Measurements from ENCODE around the gene GPR135. TPM values are rescaled to one million over a fixed set of nuclear protein-coding genes. Genes with fewer than 3 reads are reported as not detected.

GPR135 gene
- total RNA-seq, 2 experiments from 2014 or later, result 0.81 to 0.91 TPM

DNA sequence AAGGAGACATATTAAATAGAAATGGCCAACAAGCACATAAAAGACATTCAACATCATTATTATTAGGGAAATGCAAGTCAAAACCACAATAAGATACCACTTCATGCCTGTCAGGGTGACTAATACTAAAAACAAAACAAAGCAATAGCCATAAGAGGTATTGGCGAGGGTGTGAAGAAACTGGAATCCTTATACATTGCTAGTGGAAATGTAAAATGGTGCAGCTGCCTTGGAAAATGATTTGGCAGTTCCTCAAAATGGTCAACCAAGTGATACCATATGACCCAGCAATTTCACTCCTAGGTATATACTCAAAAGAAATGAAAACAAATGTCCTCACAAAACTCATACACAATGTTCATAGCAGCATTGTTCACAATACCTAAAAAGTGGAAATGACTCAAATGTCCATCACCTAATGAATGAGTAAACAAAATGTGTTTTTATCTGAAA, 27.0 kb downstream of the GPR135 start:
- intact Hi-C loops (cut with DNase I, micrococcal nuclease), result no loop called here
- no peak for DNase-seq
- CTCF ChIA-PET, result no interaction called here

DNA sequence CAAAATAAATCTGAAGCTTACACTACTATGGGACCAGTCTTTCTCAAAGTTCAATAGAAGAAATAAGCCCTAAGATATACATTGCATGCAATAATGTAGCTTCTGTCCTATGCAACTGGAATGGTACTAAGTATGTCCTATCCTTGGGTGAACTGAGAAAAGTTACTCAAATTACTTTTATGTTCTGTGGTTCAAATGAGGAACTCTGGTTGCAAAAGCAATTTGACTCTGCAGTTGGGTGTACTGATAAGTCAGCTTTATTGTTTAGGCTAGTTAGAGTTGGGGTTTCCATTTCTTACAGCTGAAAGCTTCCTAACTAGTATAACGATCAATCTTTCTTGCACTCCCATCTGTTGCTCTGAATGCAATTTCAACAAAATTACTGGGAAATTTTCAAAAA, 29.2 kb downstream of the GPR135 start:
- no peak for ATAC-seq (ENCODE audit: poor library complexity)
- intact Hi-C loops (cut with DNase I, micrococcal nuclease), result no loop called here

More for the DNA sequence above, 27.0 kb downstream of the GPR135 start:
- H3K27me3 Mint-ChIP-seq, result no peaks in the 10 kb centered on the region
- no peak for ATAC-seq (ENCODE audit: poor library complexity)
- H3K4me1 ChIP-seq (ENCODE audit: insufficient read depth, low read length), result no peaks in the 10 kb centered on the region
- H3K4me1 Mint-ChIP-seq (ENCODE audit: low read depth), result no peaks in the 10 kb centered on the region
- POLR2A ChIA-PET, result no interaction called here
- H3K4me3 Mint-ChIP-seq, result no peak overlapping the region
- no peaks in the 10 kb centered on the region for H3K9me3 Mint-ChIP-seq
- TF ChIP-seq, protein P1, sequence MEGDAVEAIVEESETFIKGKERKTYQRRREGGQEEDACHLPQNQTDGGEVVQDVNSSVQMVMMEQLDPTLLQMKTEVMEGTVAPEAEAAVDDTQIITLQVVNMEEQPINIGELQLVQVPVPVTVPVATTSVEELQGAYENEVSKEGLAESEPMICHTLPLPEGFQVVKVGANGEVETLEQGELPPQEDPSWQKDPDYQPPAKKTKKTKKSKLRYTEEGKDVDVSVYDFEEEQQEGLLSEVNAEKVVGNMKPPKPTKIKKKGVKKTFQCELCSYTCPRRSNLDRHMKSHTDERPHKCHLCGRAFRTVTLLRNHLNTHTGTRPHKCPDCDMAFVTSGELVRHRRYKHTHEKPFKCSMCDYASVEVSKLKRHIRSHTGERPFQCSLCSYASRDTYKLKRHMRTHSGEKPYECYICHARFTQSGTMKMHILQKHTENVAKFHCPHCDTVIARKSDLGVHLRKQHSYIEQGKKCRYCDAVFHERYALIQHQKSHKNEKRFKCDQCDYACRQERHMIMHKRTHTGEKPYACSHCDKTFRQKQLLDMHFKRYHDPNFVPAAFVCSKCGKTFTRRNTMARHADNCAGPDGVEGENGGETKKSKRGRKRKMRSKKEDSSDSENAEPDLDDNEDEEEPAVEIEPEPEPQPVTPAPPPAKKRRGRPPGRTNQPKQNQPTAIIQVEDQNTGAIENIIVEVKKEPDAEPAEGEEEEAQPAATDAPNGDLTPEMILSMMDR (IDR thresholded peaks at IDR 0.05), result no peak
- H3K27me3 ChIP-seq (ENCODE audit: control insufficient read depth in 1 of 2, insufficient read depth in 2 of 2, low read length in 2 of 2), result no peaks in the 10 kb centered on the region
- H3K27ac ChIP-seq (ENCODE audit: low read depth in 1 of 2, low read length in 2 of 2), result no peak overlapping the region
- H3K36me3 Mint-ChIP-seq (ENCODE audit: low read depth), result no peaks in the 10 kb centered on the region
- H3K4me3 ChIP-seq (ENCODE audit: low read length), result no peak overlapping the region
- H3K27ac Mint-ChIP-seq, result no peak overlapping the region
- no peaks in the 10 kb centered on the region for H3K9me3 ChIP-seq (ENCODE audit: control insufficient read depth in 1 of 2, insufficient read depth in 1 of 2, low read length in 2 of 2)
- no peaks in the 10 kb centered on the region for H3K36me3 ChIP-seq (ENCODE audit: insufficient read depth, low read length)

DNA sequence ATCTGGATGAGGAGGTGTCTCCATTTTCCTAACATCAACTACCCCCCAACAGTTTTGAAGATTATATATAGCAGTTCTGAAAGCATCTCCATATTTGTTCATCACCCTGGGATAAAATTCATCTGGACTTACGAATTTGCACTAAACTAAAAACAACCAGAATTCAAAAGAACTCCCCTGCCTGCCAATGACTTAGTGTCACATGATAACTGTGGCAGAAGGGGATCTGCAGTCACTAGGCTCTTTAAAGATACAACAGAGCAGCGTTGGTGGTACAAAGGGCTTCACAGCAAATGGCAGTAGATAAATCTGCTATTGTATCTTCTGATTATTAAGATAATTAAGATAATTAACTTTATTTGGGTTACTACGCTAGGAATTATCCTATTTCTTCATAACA, 30.1 kb downstream of the GPR135 start:
- Histone ChIP-seq H3K4me1 (ENCODE audit: insufficient read depth, low read length) (no peaks in the 10 kb centered on the region), H3K9me3 (ENCODE audit: control insufficient read depth in 1 of 2, insufficient read depth in 1 of 2, low read length in 2 of 2) (no peaks in the 10 kb centered on the region), H3K27me3 (ENCODE audit: control insufficient read depth in 1 of 2, insufficient read depth in 2 of 2, low read length in 2 of 2) (no peaks in the 10 kb centered on the region), H3K27ac (ENCODE audit: low read depth in 1 of 2, low read length in 2 of 2) (no peak overlapping the region), H3K36me3 (ENCODE audit: insufficient read depth, low read length) (no peaks in the 10 kb centered on the region), H3K4me3 (ENCODE audit: low read length) (no peak overlapping the region)
- H3K36me3 Mint-ChIP-seq (ENCODE audit: low read depth), result no peaks in the 10 kb centered on the region
- H3K27me3 Mint-ChIP-seq, result no peaks in the 10 kb centered on the region
- POLR2A ChIA-PET, result no interaction called here
- no peak overlapping the region for H3K4me3 Mint-ChIP-seq
- no peaks in the 10 kb centered on the region for H3K9me3 Mint-ChIP-seq
- DNase-seq (no peak), ATAC-seq (ENCODE audit: poor library complexity) (no peak)
- H3K4me1 Mint-ChIP-seq (ENCODE audit: low read depth), result no peaks in the 10 kb centered on the region
- CTCF ChIA-PET, result no interaction called here
- intact Hi-C loops (cut with DNase I, micrococcal nuclease), result no loop called here
- TF ChIP-seq, protein P1 (IDR thresholded peaks at IDR 0.05), result no peak
- no peak overlapping the region for H3K27ac Mint-ChIP-seq

More for the DNA sequence above, 29.2 kb downstream of the GPR135 start:
- DNase-seq, result no peak
- Mint-ChIP-seq H3K4me1 (ENCODE audit: low read depth) (no peaks in the 10 kb centered on the region), H3K36me3 (ENCODE audit: low read depth) (no peaks in the 10 kb centered on the region), H3K4me3 (no peak overlapping the region), H3K27me3 (no peaks in the 10 kb centered on the region), H3K27ac (no peak overlapping the region), H3K9me3 (no peaks in the 10 kb centered on the region)
- H3K4me3 ChIP-seq (ENCODE audit: low read length), result no peak overlapping the region
- no peak overlapping the region for H3K27ac ChIP-seq (ENCODE audit: low read depth in 1 of 2, low read length in 2 of 2)
- H3K36me3 ChIP-seq (ENCODE audit: insufficient read depth, low read length), result no peaks in the 10 kb centered on the region
- ChIA-PET POLR2A (no interaction called here), CTCF (no interaction called here)
- no peaks in the 10 kb centered on the region for H3K27me3 ChIP-seq (ENCODE audit: control insufficient read depth in 1 of 2, insufficient read depth in 2 of 2, low read length in 2 of 2)
- no peaks in the 10 kb centered on the region for H3K9me3 ChIP-seq (ENCODE audit: control insufficient read depth in 1 of 2, insufficient read depth in 1 of 2, low read length in 2 of 2)
- no peaks in the 10 kb centered on the region for H3K4me1 ChIP-seq (ENCODE audit: insufficient read depth, low read length)
- TF ChIP-seq, protein P1 (IDR thresholded peaks at IDR 0.05), result no peak
